ENCODE results near the gene UBD. TPM values are rescaled to one million over a fixed set of nuclear protein-coding genes. Genes with fewer than 3 reads are reported as not detected.
A peak's percentile ranks its signal among the peaks of the same experiment; 100 is the strongest.

Gene UBD
- total and polyA plus RNA-seq, 2 experiments from 2014 or later = 154 to 158 TPM

- Histone ChIP-seq H3K27ac (no peak overlapping the region), H4K20me1 (ENCODE audit: insufficient read depth, poor library complexity, severe bottlenecking) (no peaks in the 10 kb centered on the region), H3K9me3 (ENCODE audit: low read depth) (no peaks in the 10 kb centered on the region), H3K9me2 (replicated peaks; ENCODE audit: insufficient read depth) (no peaks in the 10 kb centered on the region), H3K4me3 (no peak overlapping the region), H2AFZ (no peak overlapping the region), H3K4me1 (ENCODE audit: insufficient read depth) (peaks cover 3% of the 10 kb centered on the region), H3K4me2 (no peak overlapping the region), H3K79me2 (no peaks in the 10 kb centered on the region), H3K27me3 (peaks cover 46% of the 10 kb centered on the region), H3K36me3 (replicated peaks; ENCODE audit: insufficient read depth, low read depth) (no peaks in the 10 kb centered on the region)
- TF ChIP-seq, protein P1, sequence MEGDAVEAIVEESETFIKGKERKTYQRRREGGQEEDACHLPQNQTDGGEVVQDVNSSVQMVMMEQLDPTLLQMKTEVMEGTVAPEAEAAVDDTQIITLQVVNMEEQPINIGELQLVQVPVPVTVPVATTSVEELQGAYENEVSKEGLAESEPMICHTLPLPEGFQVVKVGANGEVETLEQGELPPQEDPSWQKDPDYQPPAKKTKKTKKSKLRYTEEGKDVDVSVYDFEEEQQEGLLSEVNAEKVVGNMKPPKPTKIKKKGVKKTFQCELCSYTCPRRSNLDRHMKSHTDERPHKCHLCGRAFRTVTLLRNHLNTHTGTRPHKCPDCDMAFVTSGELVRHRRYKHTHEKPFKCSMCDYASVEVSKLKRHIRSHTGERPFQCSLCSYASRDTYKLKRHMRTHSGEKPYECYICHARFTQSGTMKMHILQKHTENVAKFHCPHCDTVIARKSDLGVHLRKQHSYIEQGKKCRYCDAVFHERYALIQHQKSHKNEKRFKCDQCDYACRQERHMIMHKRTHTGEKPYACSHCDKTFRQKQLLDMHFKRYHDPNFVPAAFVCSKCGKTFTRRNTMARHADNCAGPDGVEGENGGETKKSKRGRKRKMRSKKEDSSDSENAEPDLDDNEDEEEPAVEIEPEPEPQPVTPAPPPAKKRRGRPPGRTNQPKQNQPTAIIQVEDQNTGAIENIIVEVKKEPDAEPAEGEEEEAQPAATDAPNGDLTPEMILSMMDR (IDR thresholded peaks at IDR 0.05; ENCODE audit: poor library complexity) = no peak
- no peak for TF ChIP-seq EZH2 (IDR thresholded peaks at IDR 0.05; ENCODE audit: borderline replicate concordance)
- DNase-seq (ENCODE audit: low spot score) = no peak
These were observed 2.2 kb downstream of the UBD start for GRCh38 chr6:29557320-29557719.

- no peaks in the 10 kb centered on the region for H3K79me2 ChIP-seq
- no peak overlapping the region for H3K4me2 ChIP-seq
- no peak overlapping the region for H3K27ac ChIP-seq
- peaks cover 70% of the 10 kb centered on the region for H3K27me3 ChIP-seq
- no peak for DNase-seq (ENCODE audit: low spot score)
- TF ChIP-seq EZH2phosphoT487 (IDR thresholded peaks at IDR 0.05; ENCODE audit: low read depth, severe bottlenecking, unreplicated experiment) = no peak
- TF ChIP-seq, protein P1 (IDR thresholded peaks at IDR 0.05; ENCODE audit: poor library complexity) = no peak
- TF ChIP-seq EZH2 (IDR thresholded peaks at IDR 0.05; ENCODE audit: borderline replicate concordance) = no peak
- H3K4me1 ChIP-seq (ENCODE audit: insufficient read depth) = peaks cover 3% of the 10 kb centered on the region
- WGBS (ENCODE audit: low lambda C conversion rate, missing lambda C conversion rate) = 94% methylated on average over 5 of the region's 5 CpGs
- no peak overlapping the region for H2AFZ ChIP-seq
- H3K36me3 ChIP-seq (replicated peaks; ENCODE audit: insufficient read depth, low read depth) = no peaks in the 10 kb centered on the region
- H3K4me3 ChIP-seq = no peak overlapping the region
- no peaks in the 10 kb centered on the region for H3K9me3 ChIP-seq (ENCODE audit: low read depth)
- no peaks in the 10 kb centered on the region for H4K20me1 ChIP-seq (ENCODE audit: insufficient read depth, poor library complexity, severe bottlenecking)
- no peaks in the 10 kb centered on the region for H3K9me2 ChIP-seq (replicated peaks; ENCODE audit: insufficient read depth)
These were observed 4.8 kb downstream of the UBD start for GRCh38 chr6:29554764-29555163.

- Histone ChIP-seq H3K79me2 (no peaks in the 10 kb centered on the region), H3K27me3 (peaks cover 83% of the 10 kb centered on the region), H3K4me3 (peak overlapping the region; percentile 33), H3K4me1 (ENCODE audit: insufficient read depth) (peaks cover 3% of the 10 kb centered on the region), H3K9me2 (replicated peaks; ENCODE audit: insufficient read depth) (no peaks in the 10 kb centered on the region), H3K9me3 (ENCODE audit: low read depth) (no peaks in the 10 kb centered on the region), H4K20me1 (ENCODE audit: insufficient read depth, poor library complexity, severe bottlenecking) (no peaks in the 10 kb centered on the region), H3K4me2 (peak overlapping the region; percentile 94), H2AFZ (peak overlapping the region; percentile 56), H3K36me3 (replicated peaks; ENCODE audit: insufficient read depth, low read depth) (no peaks in the 10 kb centered on the region), H3K27ac (no peak overlapping the region)
- peak; percentile 88 for DNase-seq (ENCODE audit: low spot score)
- 5% methylated on average over 83 of the region's 83 CpGs for WGBS (ENCODE audit: low lambda C conversion rate, missing lambda C conversion rate)
- peak; percentile 86 for TF ChIP-seq EZH2 (IDR thresholded peaks at IDR 0.05; ENCODE audit: borderline replicate concordance)
- TF ChIP-seq EZH2phosphoT487 (IDR thresholded peaks at IDR 0.05; ENCODE audit: low read depth, severe bottlenecking, unreplicated experiment) = no peak
- TF ChIP-seq, protein P1 (IDR thresholded peaks at IDR 0.05; ENCODE audit: poor library complexity) = peak; percentile 35
These were observed 6.1 kb downstream of the UBD start for GRCh38 chr6:29553268-29554057.

Measured in hepatocyte (in vitro differentiated cells).